ENCODE results near the gene SOAT2.

SOAT2 gene

GRCh38 chr12:53127169-53127568 lies 23.9 kb downstream of the SOAT2 start:
- no peak overlapping the region for H3K9ac ChIP-seq (ENCODE audit: low read length in 2 of 2)
- H3K27ac ChIP-seq (ENCODE audit: low read length): no peak overlapping the region

GRCh38 chr12:53128780-53129569 lies 25.7 kb downstream of the SOAT2 start:
- no peaks in the 10 kb centered on the region for H3K9me3 ChIP-seq (ENCODE audit: control insufficient read depth in 2 of 2, low read length in 2 of 2)

More at GRCh38 chr12:53127169-53127568, 23.9 kb downstream of the SOAT2 start:
- Histone ChIP-seq H3K4me3 (ENCODE audit: low read length in 2 of 2) (no peak overlapping the region), H3K27me3 (ENCODE audit: control insufficient read depth in 1 of 2, insufficient read depth in 2 of 2, low read length in 2 of 2) (no peaks in the 10 kb centered on the region), H3K4me1 (ENCODE audit: control insufficient read depth, insufficient read depth, low read length) (no peaks in the 10 kb centered on the region), H3K36me3 (ENCODE audit: control insufficient read depth in 2 of 2, insufficient read depth in 2 of 2, low read length in 2 of 2) (no peaks in the 10 kb centered on the region), H3K9me3 (ENCODE audit: control insufficient read depth in 2 of 2, low read length in 2 of 2) (no peaks in the 10 kb centered on the region)

GRCh38 chr12:53131844-53132243 lies 28.6 kb downstream of the SOAT2 start:
- H3K4me1 ChIP-seq (ENCODE audit: control insufficient read depth, insufficient read depth, low read length): no peaks in the 10 kb centered on the region
- peaks cover 0 to 4% of the 10 kb centered on the region in 2 donors for H3K9me3 ChIP-seq (ENCODE audit: control insufficient read depth in 2 of 2, low read length in 2 of 2)
- H3K27me3 ChIP-seq (ENCODE audit: control insufficient read depth in 1 of 2, insufficient read depth in 2 of 2, low read length in 2 of 2): no peaks in the 10 kb centered on the region
- H3K4me3 ChIP-seq (ENCODE audit: low read length in 2 of 2): no peak overlapping the region
- no peak overlapping the region for H3K9ac ChIP-seq (ENCODE audit: low read length in 2 of 2)
- no peak overlapping the region for H3K27ac ChIP-seq (ENCODE audit: low read length)
- no peaks in the 10 kb centered on the region for H3K36me3 ChIP-seq (ENCODE audit: control insufficient read depth in 2 of 2, insufficient read depth in 2 of 2, low read length in 2 of 2)

More at GRCh38 chr12:53128780-53129569, 25.7 kb downstream of the SOAT2 start:
- Histone ChIP-seq H3K9ac (ENCODE audit: low read length in 2 of 2) (no peak overlapping the region), H3K27me3 (ENCODE audit: control insufficient read depth in 1 of 2, insufficient read depth in 2 of 2, low read length in 2 of 2) (no peaks in the 10 kb centered on the region), H3K4me3 (ENCODE audit: low read length in 2 of 2) (no peak overlapping the region), H3K27ac (ENCODE audit: low read length) (no peak overlapping the region), H3K36me3 (ENCODE audit: control insufficient read depth in 2 of 2, insufficient read depth in 2 of 2, low read length in 2 of 2) (no peaks in the 10 kb centered on the region), H3K4me1 (ENCODE audit: control insufficient read depth, insufficient read depth, low read length) (no peaks in the 10 kb centered on the region)

GRCh38 chr12:53133722-53134121 lies 30.4 kb downstream of the SOAT2 start:
- peaks cover 0 to 6% of the 10 kb centered on the region in 2 donors for H3K9me3 ChIP-seq (ENCODE audit: control insufficient read depth in 2 of 2, low read length in 2 of 2)
- H3K27ac ChIP-seq (ENCODE audit: low read length): no peak overlapping the region
- H3K36me3 ChIP-seq (ENCODE audit: control insufficient read depth in 2 of 2, insufficient read depth in 2 of 2, low read length in 2 of 2): no peaks in the 10 kb centered on the region
- no peaks in the 10 kb centered on the region for H3K27me3 ChIP-seq (ENCODE audit: control insufficient read depth in 1 of 2, insufficient read depth in 2 of 2, low read length in 2 of 2)
- no peaks in the 10 kb centered on the region for H3K4me1 ChIP-seq (ENCODE audit: control insufficient read depth, insufficient read depth, low read length)
- no peak overlapping the region for H3K9ac ChIP-seq (ENCODE audit: low read length in 2 of 2)
- H3K4me3 ChIP-seq (ENCODE audit: low read length in 2 of 2): no peak overlapping the region

GRCh38 chr12:53143355-53143754 lies 40.1 kb downstream of the SOAT2 start:
- Histone ChIP-seq H3K9me3 (ENCODE audit: control insufficient read depth in 2 of 2, low read length in 2 of 2) (no peaks in the 10 kb centered on the region), H3K4me1 (ENCODE audit: control insufficient read depth, insufficient read depth, low read length) (no peaks in the 10 kb centered on the region), H3K4me3 (ENCODE audit: low read length in 2 of 2) (no peak overlapping the region), H3K27me3 (ENCODE audit: control insufficient read depth in 1 of 2, insufficient read depth in 2 of 2, low read length in 2 of 2) (no peaks in the 10 kb centered on the region), H3K9ac (ENCODE audit: low read length in 2 of 2) (no peak overlapping the region), H3K36me3 (ENCODE audit: control insufficient read depth in 2 of 2, insufficient read depth in 2 of 2, low read length in 2 of 2) (no peaks in the 10 kb centered on the region), H3K27ac (ENCODE audit: low read length) (no peak overlapping the region)

GRCh38 chr12:53145383-53146260 lies 42.3 kb downstream of the SOAT2 start:
- H3K4me1 ChIP-seq (ENCODE audit: control insufficient read depth, insufficient read depth, low read length): no peaks in the 10 kb centered on the region
- H3K36me3 ChIP-seq (ENCODE audit: control insufficient read depth in 2 of 2, insufficient read depth in 2 of 2, low read length in 2 of 2): no peaks in the 10 kb centered on the region
- H3K4me3 ChIP-seq (ENCODE audit: low read length in 2 of 2): no peak overlapping the region
- no peaks in the 10 kb centered on the region for H3K9me3 ChIP-seq (ENCODE audit: control insufficient read depth in 2 of 2, low read length in 2 of 2)
- no peaks in the 10 kb centered on the region for H3K27me3 ChIP-seq (ENCODE audit: control insufficient read depth in 1 of 2, insufficient read depth in 2 of 2, low read length in 2 of 2)
- H3K27ac ChIP-seq (ENCODE audit: low read length): no peak overlapping the region
- no peak overlapping the region for H3K9ac ChIP-seq (ENCODE audit: low read length in 2 of 2)

- Histone ChIP-seq H3K27ac (ENCODE audit: low read length) (no peak overlapping the region), H3K9ac (ENCODE audit: low read length in 2 of 2) (no peak overlapping the region), H3K9me3 (ENCODE audit: control insufficient read depth in 2 of 2, low read length in 2 of 2) (no peaks in the 10 kb centered on the region), H3K4me1 (ENCODE audit: control insufficient read depth, insufficient read depth, low read length) (no peaks in the 10 kb centered on the region), H3K4me3 (ENCODE audit: low read length in 2 of 2) (no peak overlapping the region), H3K27me3 (ENCODE audit: control insufficient read depth in 1 of 2, insufficient read depth in 2 of 2, low read length in 2 of 2) (no peaks in the 10 kb centered on the region), H3K36me3 (ENCODE audit: control insufficient read depth in 2 of 2, insufficient read depth in 2 of 2, low read length in 2 of 2) (no peaks in the 10 kb centered on the region)
Observed at GRCh38 chr12:53147181-53147580, 43.9 kb downstream of the SOAT2 start.

GRCh38 chr12:53147653-53148052 lies 44.4 kb downstream of the SOAT2 start:
- no peak overlapping the region for H3K4me3 ChIP-seq (ENCODE audit: low read length in 2 of 2)
- no peaks in the 10 kb centered on the region for H3K4me1 ChIP-seq (ENCODE audit: control insufficient read depth, insufficient read depth, low read length)
- H3K9ac ChIP-seq (ENCODE audit: low read length in 2 of 2): no peak overlapping the region
- H3K27me3 ChIP-seq (ENCODE audit: control insufficient read depth in 1 of 2, insufficient read depth in 2 of 2, low read length in 2 of 2): no peaks in the 10 kb centered on the region
- H3K9me3 ChIP-seq (ENCODE audit: control insufficient read depth in 2 of 2, low read length in 2 of 2): no peaks in the 10 kb centered on the region
- no peaks in the 10 kb centered on the region for H3K36me3 ChIP-seq (ENCODE audit: control insufficient read depth in 2 of 2, insufficient read depth in 2 of 2, low read length in 2 of 2)
- H3K27ac ChIP-seq (ENCODE audit: low read length): no peak overlapping the region

GRCh38 chr12:53151039-53151438 lies 47.8 kb downstream of the SOAT2 start:
- Histone ChIP-seq H3K4me1 (ENCODE audit: control insufficient read depth, insufficient read depth, low read length) (no peaks in the 10 kb centered on the region), H3K36me3 (ENCODE audit: control insufficient read depth in 2 of 2, insufficient read depth in 2 of 2, low read length in 2 of 2) (no peaks in the 10 kb centered on the region), H3K27ac (ENCODE audit: low read length) (no peak overlapping the region), H3K9me3 (ENCODE audit: control insufficient read depth in 2 of 2, low read length in 2 of 2) (no peaks in the 10 kb centered on the region), H3K9ac (ENCODE audit: low read length in 2 of 2) (no peak overlapping the region), H3K4me3 (ENCODE audit: low read length in 2 of 2) (no peak overlapping the region), H3K27me3 (ENCODE audit: control insufficient read depth in 1 of 2, insufficient read depth in 2 of 2, low read length in 2 of 2) (no peaks in the 10 kb centered on the region)

- H3K4me3 ChIP-seq (ENCODE audit: low read length in 2 of 2): no peak overlapping the region
- no peaks in the 10 kb centered on the region for H3K27me3 ChIP-seq (ENCODE audit: control insufficient read depth in 1 of 2, insufficient read depth in 2 of 2, low read length in 2 of 2)
- no peak overlapping the region for H3K9ac ChIP-seq (ENCODE audit: low read length in 2 of 2)
- no peaks in the 10 kb centered on the region for H3K4me1 ChIP-seq (ENCODE audit: control insufficient read depth, insufficient read depth, low read length)
- no peaks in the 10 kb centered on the region for H3K36me3 ChIP-seq (ENCODE audit: control insufficient read depth in 2 of 2, insufficient read depth in 2 of 2, low read length in 2 of 2)
- H3K27ac ChIP-seq (ENCODE audit: low read length): no peak overlapping the region
- H3K9me3 ChIP-seq (ENCODE audit: control insufficient read depth in 2 of 2, low read length in 2 of 2): no peaks in the 10 kb centered on the region
Observed at GRCh38 chr12:53152390-53152789, 49.1 kb downstream of the SOAT2 start.

Measured in stomach smooth muscle (tissue), 2 donors.